ENCODE results near the gene POPDC2.

- no peak for TF ChIP-seq POLR2A (IDR thresholded peaks at IDR 0.05)
- TF ChIP-seq, protein P1, sequence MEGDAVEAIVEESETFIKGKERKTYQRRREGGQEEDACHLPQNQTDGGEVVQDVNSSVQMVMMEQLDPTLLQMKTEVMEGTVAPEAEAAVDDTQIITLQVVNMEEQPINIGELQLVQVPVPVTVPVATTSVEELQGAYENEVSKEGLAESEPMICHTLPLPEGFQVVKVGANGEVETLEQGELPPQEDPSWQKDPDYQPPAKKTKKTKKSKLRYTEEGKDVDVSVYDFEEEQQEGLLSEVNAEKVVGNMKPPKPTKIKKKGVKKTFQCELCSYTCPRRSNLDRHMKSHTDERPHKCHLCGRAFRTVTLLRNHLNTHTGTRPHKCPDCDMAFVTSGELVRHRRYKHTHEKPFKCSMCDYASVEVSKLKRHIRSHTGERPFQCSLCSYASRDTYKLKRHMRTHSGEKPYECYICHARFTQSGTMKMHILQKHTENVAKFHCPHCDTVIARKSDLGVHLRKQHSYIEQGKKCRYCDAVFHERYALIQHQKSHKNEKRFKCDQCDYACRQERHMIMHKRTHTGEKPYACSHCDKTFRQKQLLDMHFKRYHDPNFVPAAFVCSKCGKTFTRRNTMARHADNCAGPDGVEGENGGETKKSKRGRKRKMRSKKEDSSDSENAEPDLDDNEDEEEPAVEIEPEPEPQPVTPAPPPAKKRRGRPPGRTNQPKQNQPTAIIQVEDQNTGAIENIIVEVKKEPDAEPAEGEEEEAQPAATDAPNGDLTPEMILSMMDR (IDR thresholded peaks at IDR 0.05), result no peak
Measured at GRCh38 chr3:119608405-119609000, 51.9 kb downstream of the POPDC2 start.
